SIG-M5 treated with dmso at 0.1 percent for 504 hours (cell line): Measurements from ENCODE around the gene SMIM26.
"Not testable (repeated sequence)": the region's sequence is repeated elsewhere in the genome, so short reads cannot be mapped to it uniquely, and the experiment has no call there.

Source experiments
- DNase-seq: peaks from one replicate; lab custom pipeline; 2025; ENCODE audit not compliant: unreplicated experiment; lab: John Stamatoyannopoulos, UW

The SMIM26 gene

GRCh38 chr20:18566892-18567738 is at the start of gene SMIM26:
Gene SMIM26, plus strand, starts transcription at chr20:18567432. Its CDS starts 47 bp downstream, at chr20:18567479.
- peak; percentile 90 for DNase-seq

GRCh38 chr20:18522066-18522465 is 45.2 kb upstream of the SMIM26 start:
- not testable (repeated sequence) for DNase-seq

- DNase-seq = no peak
These were observed 44.2 kb upstream of the SMIM26 start for GRCh38 chr20:18523066-18523465.

- no peak for DNase-seq
These were observed 42.6 kb upstream of the SMIM26 start for GRCh38 chr20:18524646-18525045.

- not testable (repeated sequence) for DNase-seq
These were observed 40.5 kb upstream of the SMIM26 start for GRCh38 chr20:18526761-18527160.

GRCh38 chr20:18527339-18527738 is 39.9 kb upstream of the SMIM26 start:
- no peak for DNase-seq

- no peak for DNase-seq
These were observed 39.4 kb upstream of the SMIM26 start for GRCh38 chr20:18527836-18528235.

- DNase-seq = no peak
These were observed 38.2 kb upstream of the SMIM26 start for GRCh38 chr20:18529041-18529440.

GRCh38 chr20:18532626-18533025 is 34.6 kb upstream of the SMIM26 start:
- no peak for DNase-seq

- no peak for DNase-seq
These were observed 33.7 kb upstream of the SMIM26 start for GRCh38 chr20:18533491-18533890.

- DNase-seq = no peak
These were observed 33.1 kb upstream of the SMIM26 start for GRCh38 chr20:18533978-18534644.

GRCh38 chr20:18537651-18538050 is 29.6 kb upstream of the SMIM26 start:
- no peak for DNase-seq

GRCh38 chr20:18541741-18542140 is 25.5 kb upstream of the SMIM26 start:
- DNase-seq = no peak

GRCh38 chr20:18543216-18543615 is 24.0 kb upstream of the SMIM26 start:
- no peak for DNase-seq

GRCh38 chr20:18543932-18544331 is 23.3 kb upstream of the SMIM26 start:
- no peak for DNase-seq

- DNase-seq = no peak
These were observed 21.7 kb upstream of the SMIM26 start for GRCh38 chr20:18545566-18545965.

- DNase-seq = no peak
These were observed 18.8 kb upstream of the SMIM26 start for GRCh38 chr20:18548465-18548864.

GRCh38 chr20:18553746-18554145 is 13.5 kb upstream of the SMIM26 start:
- DNase-seq = no peak

- DNase-seq = no peak
These were observed 483 bp downstream of the SMIM26 start for GRCh38 chr20:18567739-18568091.

GRCh38 chr20:18571009-18571408 is 3.8 kb downstream of the SMIM26 start:
- DNase-seq = no peak

GRCh38 chr20:18571578-18571977 is 4.3 kb downstream of the SMIM26 start:
- DNase-seq = peak; percentile 61

GRCh38 chr20:18577942-18578341 is 10.7 kb downstream of the SMIM26 start:
- no peak for DNase-seq
